ENCODE measurements around the gene LY86. TPM values are rescaled to one million over a fixed set of nuclear protein-coding genes. Genes with fewer than 3 reads are reported as not detected.
A peak's percentile ranks its signal among the peaks of the same experiment; 100 is the strongest.

The LY86 gene
- total RNA-seq = 10 to 100 TPM in 3 of 6 donors, 1 to 10 TPM in 3; 2.1 to 21.9 (median 9.5) TPM

GRCh38 chr6:6588064-6588923 lies at the start of gene LY86:
Gene LY86 (plus strand): TSS chr6:6588720. CDS start chr6:6588735, 15 bp downstream.
- peaks cover 3 to 29% (median 13%) of the 10 kb centered on the region in 4 donors for H3K4me1 ChIP-seq
- ATAC-seq (ENCODE audit: low FRiP score in 2 of 2) (peak; percentile 11 to 36), DNase-seq (peak in 1 of 2 donors; percentile 42)
- TF ChIP-seq POLR2AphosphoS5 (IDR thresholded peaks at IDR 0.05) (no peak), EP300 (IDR thresholded peaks at IDR 0.05) (no peak), POLR2A (IDR thresholded peaks at IDR 0.05) (peak in 1 of 4 donors; percentile 22)
- H3K27me3 ChIP-seq = no peaks in the 10 kb centered on the region
- H3K36me3 ChIP-seq = no peaks in the 10 kb centered on the region
- WGBS, 2 donors = 72 to 79% methylated on average over 13 to 14 of the region's 14 CpGs
- no peaks in the 10 kb centered on the region for H3K9me3 ChIP-seq
- H3K4me3 ChIP-seq = peak within 1 kb of the TSS in 3 of 4 donors; percentile 19 to 28 (median 22)
- peak within 1 kb of the TSS in 3 of 4 donors; percentile 18 to 72 (median 52) for H3K27ac ChIP-seq

DNA sequence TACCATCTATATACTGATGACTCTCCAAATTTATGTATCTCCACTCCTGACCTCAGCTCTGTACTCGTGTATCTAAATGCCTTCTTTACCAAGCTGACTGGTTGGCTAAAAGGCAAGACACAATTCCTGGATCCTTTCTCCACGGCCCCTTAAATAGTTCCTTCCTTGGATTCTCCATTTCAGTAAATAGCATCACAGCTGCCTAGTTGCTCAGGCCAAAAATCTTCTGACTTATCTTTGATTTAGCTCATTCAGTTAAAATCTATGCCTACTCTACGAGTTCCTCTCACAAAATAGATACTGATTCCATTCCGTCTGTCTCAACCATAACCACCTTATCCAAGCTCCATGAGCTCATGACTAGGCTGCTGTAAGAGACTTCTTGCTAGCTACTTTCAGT lies 49.5 kb upstream of the LY86 start:
- ATAC-seq (ENCODE audit: low FRiP score in 2 of 2) (no peak), DNase-seq (no peak)
- peaks cover 0 to 3% (median 0%) of the 10 kb centered on the region in 4 donors for H3K9me3 ChIP-seq
- 46 to 58% methylated on average over 4 of the region's 4 CpGs for WGBS, 2 donors
- no peaks in the 10 kb centered on the region for H3K27me3 ChIP-seq
- no peak for TF ChIP-seq POLR2A (IDR thresholded peaks at IDR 0.05)
- no peak for TF ChIP-seq EP300 (IDR thresholded peaks at IDR 0.05)
- no peak for TF ChIP-seq POLR2AphosphoS5 (IDR thresholded peaks at IDR 0.05)
- TF ChIP-seq CTCF (IDR thresholded peaks at IDR 0.05) = no peak
- no peaks in the 10 kb centered on the region for H3K36me3 ChIP-seq
- H3K27ac ChIP-seq = no peak overlapping the region
- no peaks in the 10 kb centered on the region for H3K4me1 ChIP-seq
- no peak overlapping the region for H3K4me3 ChIP-seq

GRCh38 chr6:6542357-6542756 lies 46.2 kb upstream of the LY86 start:
- no peak for ATAC-seq (ENCODE audit: low FRiP score in 2 of 2)
- H3K4me3 ChIP-seq = no peak overlapping the region
- H3K36me3 ChIP-seq = no peaks in the 10 kb centered on the region
- H3K4me1 ChIP-seq = peaks cover 11 to 16% (median 13%) of the 10 kb centered on the region in 4 donors
- no peak for DNase-seq
- H3K27me3 ChIP-seq = peaks cover 0 to 16% (median 7%) of the 10 kb centered on the region in 4 donors
- no peak for TF ChIP-seq POLR2AphosphoS5 (IDR thresholded peaks at IDR 0.05)
- no peak for TF ChIP-seq EP300 (IDR thresholded peaks at IDR 0.05)
- TF ChIP-seq CTCF (IDR thresholded peaks at IDR 0.05) = no peak
- TF ChIP-seq POLR2A (IDR thresholded peaks at IDR 0.05) = no peak
- H3K9me3 ChIP-seq = peaks cover 0 to 3% (median 0%) of the 10 kb centered on the region in 4 donors
- WGBS, 2 donors = 95 to 96% methylated on average over 2 of the region's 2 CpGs
- H3K27ac ChIP-seq = no peak overlapping the region

- WGBS, 2 donors = 77 to 83% methylated on average over 11 of the region's 11 CpGs
- TF ChIP-seq EP300 (IDR thresholded peaks at IDR 0.05) (no peak), POLR2AphosphoS5 (IDR thresholded peaks at IDR 0.05) (no peak), CTCF (IDR thresholded peaks at IDR 0.05) (no peak), POLR2A (IDR thresholded peaks at IDR 0.05) (no peak)
- no peak for DNase-seq
- no peak for ATAC-seq (ENCODE audit: low FRiP score in 2 of 2)
- peaks cover 0 to 16% (median 7%) of the 10 kb centered on the region in 4 donors for H3K27me3 ChIP-seq
- no peak overlapping the region for H3K27ac ChIP-seq
- no peaks in the 10 kb centered on the region for H3K36me3 ChIP-seq
- peaks cover 0 to 3% (median 0%) of the 10 kb centered on the region in 4 donors for H3K9me3 ChIP-seq
- peaks cover 11 to 16% (median 13%) of the 10 kb centered on the region in 4 donors for H3K4me1 ChIP-seq
- H3K4me3 ChIP-seq = no peak overlapping the region
Measured at GRCh38 chr6:6543181-6543879, 45.2 kb upstream of the LY86 start.

Measured in upper lobe of left lung (tissue), 6 donors.